SK-N-SH (cell line): ENCODE measurements around the gene ABCA9. TPM values are rescaled to one million over a fixed set of nuclear protein-coding genes. Genes with fewer than 3 reads are reported as not detected.

Experiments used
- CTCF ChIA-PET: fragments of 300-600, 350-600 bp; formaldehyde crosslinking; extraction: SDS; loops from one replicate; lab custom pipeline; 2021; lab: Yijun Ruan, JAX
- POLR2A ChIA-PET: fragments of 350-600 bp; sonication (Branson Sonifier 250); formaldehyde crosslinking; extraction: SDS; loops from one replicate; lab custom pipeline; 2020; ENCODE audit warnings: antibody characterized with exemption, inconsistent platforms; lab: Yijun Ruan, JAX
- DNase-seq: peaks from one replicate; pipeline ENCODE4 v3.0.0; 2012
- H2AFZ ChIP-seq: fragments of 200-600 bp; sonication (generic); 2 replicates; pipeline ENCODE4 v1.8.1; 2016; ENCODE audit warnings: antibody characterized with exemption, mild to moderate bottlenecking, low read depth
- H3F3A ChIP-seq: fragments of 200-600 bp; sonication (generic); replicated peaks from 2 replicates; pipeline ENCODE3; 2016; ENCODE audit warnings: antibody characterized with exemption, mild to moderate bottlenecking; ENCODE audit not compliant: insufficient read depth
- H3K27ac ChIP-seq, 2 experiments: fragments of 200-500 bp in 1 of 2; fragments of 200-600 bp in 1 of 2; sonication (Bioruptor generic) in 1 of 2; sonication (generic), shearing (Covaris generic) in 1 of 2; 2 replicates each; pipeline versions ENCODE4 v1.5.1 to v1.6.1; 2014 to 2016; ENCODE audit warnings: low read depth in 2 of 2, inconsistent platforms in 1 of 2, low read length in 1 of 2, mild to moderate bottlenecking in 1 of 2, mixed read lengths in 1 of 2
- H3K27me3 ChIP-seq: fragments of 200-600 bp; sonication (generic), shearing (Covaris generic); 2 replicates; pipeline ENCODE4 v1.6.1; 2016; ENCODE audit warnings: mixed run types; ENCODE audit not compliant: insufficient read depth
- H3K36me3 ChIP-seq, 2 experiments: fragments of 200-500 bp in 1 of 2; fragments of 200-600 bp in 1 of 2; sonication (Bioruptor generic) in 1 of 2; sonication (generic) in 1 of 2; replicated peaks in 1 of 2; 2 replicates each; pipeline versions ENCODE3 to v1.5.1; 2014 to 2016; ENCODE audit warnings: low read length in 1 of 2, mild to moderate bottlenecking in 1 of 2; ENCODE audit not compliant: insufficient read depth in 2 of 2, control insufficient read depth in 1 of 2
- H3K4me1 ChIP-seq, 2 experiments: fragments of 200-500 bp in 1 of 2; fragments of 200-600 bp in 1 of 2; sonication (Bioruptor generic) in 1 of 2; sonication (generic), shearing (Covaris generic) in 1 of 2; 2 replicates each; pipeline versions ENCODE4 v1.5.1 to v1.6.1; 2014 to 2016; ENCODE audit warnings: low read depth in 1 of 2, low read length in 1 of 2, mixed run types in 1 of 2; ENCODE audit not compliant: insufficient read depth in 2 of 2, control insufficient read depth in 1 of 2
- H3K4me2 ChIP-seq: fragments of 200-600 bp; sonication (generic), shearing (Covaris generic); 2 replicates; pipeline ENCODE4 v1.6.1; 2017; ENCODE audit warnings: mixed run types
- H3K4me3 ChIP-seq, 2 experiments: fragments of 200-500 bp in 1 of 2; fragments of 200-600 bp in 1 of 2; sonication (Bioruptor generic) in 1 of 2; sonication (generic), shearing (Covaris generic) in 1 of 2; 2 replicates each; pipeline versions ENCODE4 v1.5.1 to v1.8.1; 2014 to 2016; ENCODE audit warnings: low read depth in 2 of 2, inconsistent platforms in 1 of 2, low read length in 1 of 2, mild to moderate bottlenecking in 1 of 2, mixed read lengths in 1 of 2, moderate library complexity in 1 of 2
- H3K79me2 ChIP-seq: fragments of 200-600 bp; sonication (generic); 2 replicates; pipeline ENCODE4 v1.8.1; 2017; ENCODE audit warnings: mild to moderate bottlenecking; ENCODE audit not compliant: insufficient read depth
- H3K9ac ChIP-seq: fragments of 200-600 bp; sonication (generic); 2 replicates; pipeline ENCODE4 v1.6.1; 2017; ENCODE audit warnings: mixed run types
- H3K9me2 ChIP-seq: fragments of 200-600 bp; sonication (generic); 2 replicates; pipeline ENCODE4 v1.6.1; 2017; ENCODE audit warnings: mixed run types
- H3K9me3 ChIP-seq: fragments of 200-600 bp; sonication (generic); 2 replicates; pipeline ENCODE4 v1.6.1; 2017; ENCODE audit warnings: mixed run types, mild to moderate bottlenecking, moderate library complexity
- H4K20me1 ChIP-seq: fragments of 200-600 bp; sonication (generic); 2 replicates; pipeline ENCODE4 v1.6.1; 2017; ENCODE audit warnings: mild to moderate bottlenecking, mixed run types; ENCODE audit not compliant: insufficient read depth
- CHD2 ChIP-seq: fragments of 150-350 bp; IDR thresholded peaks from 2 replicates; pipeline ENCODE4 v1.6.1; 2018; ENCODE audit warnings: low read length; ENCODE audit not compliant: partially characterized antibody
- ELF1 ChIP-seq: IDR thresholded peaks from 2 replicates; pipeline ENCODE4 v1.4.0; 2012
- FOSL2 ChIP-seq: IDR thresholded peaks from 2 replicates; pipeline ENCODE4 v1.4.0; 2012; ENCODE audit warnings: low read depth, mild to moderate bottlenecking, moderate library complexity, borderline replicate concordance
- FOXJ3 ChIP-seq: sonication (generic); formaldehyde crosslinking; IDR thresholded peaks from 2 replicates; pipeline ENCODE4 v1.5.1; 2020; ENCODE audit warnings: mild to moderate bottlenecking, missing genetic modification reagents
- FOXM1 ChIP-seq: IDR thresholded peaks from 2 replicates; pipeline ENCODE4 v1.4.0; 2012; ENCODE audit warnings: low read depth, mild to moderate bottlenecking
- JUND ChIP-seq: IDR thresholded peaks from 2 replicates; pipeline ENCODE4 v1.4.0; 2012
- NFIC ChIP-seq: IDR thresholded peaks from 2 replicates; pipeline ENCODE4 v1.4.0; 2012; ENCODE audit warnings: borderline replicate concordance
- NRF1 ChIP-seq: IDR thresholded peaks from 2 replicates; pipeline ENCODE4 v1.6.1; 2012; ENCODE audit warnings: low read depth, mild to moderate bottlenecking, low read length
- RAD21 ChIP-seq: IDR thresholded peaks from 2 replicates; pipeline ENCODE4 v1.6.1; 2012; ENCODE audit warnings: mild to moderate bottlenecking, low read length
- RFX5 ChIP-seq: IDR thresholded peaks from 2 replicates; pipeline ENCODE4 v1.6.1; 2012; ENCODE audit warnings: mild to moderate bottlenecking, improper control_type of control experiment, low read length
- RXRA ChIP-seq: IDR thresholded peaks from 2 replicates; pipeline ENCODE4 v1.4.0; 2012; ENCODE audit warnings: low read depth, mild to moderate bottlenecking, borderline replicate concordance
- SIN3A ChIP-seq: IDR thresholded peaks from 2 replicates; pipeline ENCODE4 v1.6.1; 2012; ENCODE audit warnings: low read depth, mild to moderate bottlenecking, low read length, moderate library complexity, borderline replicate concordance
- SMC3 ChIP-seq: IDR thresholded peaks from 2 replicates; pipeline ENCODE4 v1.6.1; 2012; ENCODE audit warnings: low read depth, low read length, improper control_type of control experiment
- TCF12 ChIP-seq: IDR thresholded peaks from 2 replicates; pipeline ENCODE4 v1.4.0; 2012
- TEAD4 ChIP-seq: IDR thresholded peaks from 2 replicates; pipeline ENCODE4 v1.4.0; 2012; ENCODE audit warnings: mild to moderate bottlenecking, borderline replicate concordance; ENCODE audit not compliant: insufficient read depth
- WGBS: methylation state at CpG from one replicate; pipeline ENCODE4 v1.1.6; 2017; ENCODE audit warnings: low lambda C conversion rate; 5-methylcytosine and 5-hydroxymethylcytosine counted together
- polyA plus RNA-seq, 3 experiments: library from polyadenylated mRNA; depleted of rRNA; stranded (reverse); fragments of >200 nt; gene quantifications; 2 replicates each; pipeline ENCODE4 v1.2.3, GENCODE V29; 2012
- TF ChIP-seq, protein P1 (sequence below): IDR thresholded peaks from 2 replicates; pipeline ENCODE4 v1.4.0; 2012; ENCODE audit warnings: low read depth
- TF ChIP-seq, protein P2 (sequence below): IDR thresholded peaks from 2 replicates; pipeline ENCODE4; 2012
- TF ChIP-seq, protein P3 (sequence below): IDR thresholded peaks from 2 replicates; pipeline ENCODE4 v1.6.1; 2012; ENCODE audit warnings: mild to moderate bottlenecking, low read depth, low read length, moderate library complexity
- TF ChIP-seq, protein P4 (sequence below): IDR thresholded peaks from 2 replicates; pipeline ENCODE4 v1.4.0; 2012; ENCODE audit warnings: low read depth, borderline replicate concordance
- TF ChIP-seq, protein P5 (sequence below): fragments of 200-600 bp; sonication (generic); IDR thresholded peaks from 2 replicates; pipeline ENCODE4 v1.6.1; 2017; ENCODE audit warnings: antibody characterized with exemption, mild to moderate bottlenecking, moderate library complexity

Gene ABCA9
- polyA plus RNA-seq, 1 of the 3 experiments (the other 2 are of a cell fraction): 0.07 TPM

DNA sequence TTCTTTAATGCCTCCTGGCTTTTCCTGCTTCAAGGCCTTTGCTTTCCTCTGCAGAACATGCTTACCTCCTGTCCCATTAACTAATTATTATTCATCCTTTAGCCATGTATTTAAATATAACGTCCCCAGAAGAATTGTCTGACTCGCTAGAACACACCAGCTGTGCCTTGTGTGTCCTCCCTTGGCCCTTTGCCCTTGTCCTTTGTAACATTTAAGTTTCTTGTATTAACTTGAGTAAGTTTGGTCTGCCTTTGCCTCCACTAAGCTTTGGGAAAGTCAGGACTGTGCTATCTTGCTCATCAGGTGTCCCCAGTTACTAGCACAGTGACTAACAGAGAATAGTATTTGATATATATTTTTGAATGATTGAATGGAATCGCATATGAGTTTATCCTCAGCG is 29.6 kb upstream of the ABCA9 start:
- H3K4me2 ChIP-seq: no peak overlapping the region
- TF ChIP-seq NFIC: no peak
- TF ChIP-seq TCF12: no peak
- no peak for TF ChIP-seq FOSL2
- TF ChIP-seq FOXM1: no peak
- no peak for TF ChIP-seq RFX5
- no peak for TF ChIP-seq JUND
- TF ChIP-seq TEAD4: no peak
- no peak for TF ChIP-seq NRF1
- no peak for TF ChIP-seq RAD21
- TF ChIP-seq SMC3: no peak
- TF ChIP-seq, protein P1, sequence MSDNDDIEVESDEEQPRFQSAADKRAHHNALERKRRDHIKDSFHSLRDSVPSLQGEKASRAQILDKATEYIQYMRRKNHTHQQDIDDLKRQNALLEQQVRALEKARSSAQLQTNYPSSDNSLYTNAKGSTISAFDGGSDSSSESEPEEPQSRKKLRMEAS: no peak
- TF ChIP-seq, protein P2, sequence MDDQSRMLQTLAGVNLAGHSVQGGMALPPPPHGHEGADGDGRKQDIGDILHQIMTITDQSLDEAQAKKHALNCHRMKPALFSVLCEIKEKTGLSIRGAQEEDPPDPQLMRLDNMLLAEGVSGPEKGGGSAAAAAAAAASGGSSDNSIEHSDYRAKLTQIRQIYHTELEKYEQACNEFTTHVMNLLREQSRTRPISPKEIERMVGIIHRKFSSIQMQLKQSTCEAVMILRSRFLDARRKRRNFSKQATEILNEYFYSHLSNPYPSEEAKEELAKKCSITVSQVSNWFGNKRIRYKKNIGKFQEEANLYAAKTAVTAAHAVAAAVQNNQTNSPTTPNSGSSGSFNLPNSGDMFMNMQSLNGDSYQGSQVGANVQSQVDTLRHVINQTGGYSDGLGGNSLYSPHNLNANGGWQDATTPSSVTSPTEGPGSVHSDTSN: no peak
- no peak for TF ChIP-seq FOXJ3 (CRISPR knock-in tag)
- TF ChIP-seq RXRA: no peak
- no peak for TF ChIP-seq SIN3A
- 43% methylated on average over 4 of the region's 4 CpGs for WGBS
- ChIA-PET POLR2A (no interaction called here), CTCF (interaction anchor here (0.6 kb wide), 1 partner anchor 38 kb away, joined by 4 read pairs; no protein-coding TSS in a partner anchor)
- H3K4me1 ChIP-seq: no peaks in the 10 kb centered on the region
- DNase-seq: no peak
- no peak overlapping the region for H3K4me3 ChIP-seq
- no peaks in the 10 kb centered on the region for H3K27me3 ChIP-seq
- H3K79me2 ChIP-seq: no peaks in the 10 kb centered on the region
- no peaks in the 10 kb centered on the region for H4K20me1 ChIP-seq
- no peak overlapping the region for H3K9ac ChIP-seq
- no peaks in the 10 kb centered on the region for H3F3A ChIP-seq
- no peaks in the 10 kb centered on the region for H3K36me3 ChIP-seq
- no peaks in the 10 kb centered on the region for H3K9me3 ChIP-seq
- H3K27ac ChIP-seq: no peak overlapping the region
- no peak overlapping the region; the same call in 1 of the 2 replicates for H2AFZ ChIP-seq
- H3K9me2 ChIP-seq: no peaks in the 10 kb centered on the region

DNA sequence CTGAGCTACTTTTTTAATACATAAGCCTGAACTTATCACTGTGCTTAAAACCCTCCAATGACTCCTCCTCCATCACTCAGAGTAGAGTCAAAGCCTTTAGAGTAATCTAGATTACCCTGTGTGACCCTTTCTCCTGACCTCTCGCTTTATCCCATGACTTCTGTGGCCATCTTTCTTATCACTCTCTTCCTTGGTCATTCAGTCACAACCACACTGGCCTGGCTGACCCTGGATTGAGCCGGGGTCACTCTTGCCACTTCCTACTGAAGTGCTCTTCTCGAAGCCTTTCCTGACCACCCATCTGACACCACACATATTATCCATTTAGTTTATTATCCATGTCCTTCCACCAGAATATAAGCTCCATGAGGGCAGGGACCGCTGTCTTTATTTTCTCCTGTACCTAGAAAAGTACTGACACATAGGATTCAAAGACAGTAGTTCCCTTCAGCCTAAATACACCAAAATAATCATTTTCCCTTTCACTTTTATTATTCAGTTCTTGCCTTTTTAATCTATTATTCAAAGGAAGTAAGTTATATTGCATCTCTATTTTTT is 28.0 kb upstream of the ABCA9 start:
- no peaks in the 10 kb centered on the region for H4K20me1 ChIP-seq
- H3K4me1 ChIP-seq: no peaks in the 10 kb centered on the region
- no peak overlapping the region for H3K27ac ChIP-seq
- no peak overlapping the region for H2AFZ ChIP-seq
- H3K9ac ChIP-seq: no peak overlapping the region
- no peaks in the 10 kb centered on the region for H3K36me3 ChIP-seq
- no peaks in the 10 kb centered on the region for H3K79me2 ChIP-seq
- no peak for DNase-seq
- no peak overlapping the region for H3K4me3 ChIP-seq
- CTCF ChIA-PET: no interaction called here
- H3K27me3 ChIP-seq: no peaks in the 10 kb centered on the region
- no peaks in the 10 kb centered on the region for H3K9me2 ChIP-seq
- H3K9me3 ChIP-seq: no peaks in the 10 kb centered on the region
- H3K4me2 ChIP-seq: no peak overlapping the region
- POLR2A ChIA-PET: no interaction called here
- 7% methylated on average over 4 of the region's 4 CpGs for WGBS
- no peaks in the 10 kb centered on the region for H3F3A ChIP-seq
- no peak for TF ChIP-seq ELF1
- TF ChIP-seq, protein P3, sequence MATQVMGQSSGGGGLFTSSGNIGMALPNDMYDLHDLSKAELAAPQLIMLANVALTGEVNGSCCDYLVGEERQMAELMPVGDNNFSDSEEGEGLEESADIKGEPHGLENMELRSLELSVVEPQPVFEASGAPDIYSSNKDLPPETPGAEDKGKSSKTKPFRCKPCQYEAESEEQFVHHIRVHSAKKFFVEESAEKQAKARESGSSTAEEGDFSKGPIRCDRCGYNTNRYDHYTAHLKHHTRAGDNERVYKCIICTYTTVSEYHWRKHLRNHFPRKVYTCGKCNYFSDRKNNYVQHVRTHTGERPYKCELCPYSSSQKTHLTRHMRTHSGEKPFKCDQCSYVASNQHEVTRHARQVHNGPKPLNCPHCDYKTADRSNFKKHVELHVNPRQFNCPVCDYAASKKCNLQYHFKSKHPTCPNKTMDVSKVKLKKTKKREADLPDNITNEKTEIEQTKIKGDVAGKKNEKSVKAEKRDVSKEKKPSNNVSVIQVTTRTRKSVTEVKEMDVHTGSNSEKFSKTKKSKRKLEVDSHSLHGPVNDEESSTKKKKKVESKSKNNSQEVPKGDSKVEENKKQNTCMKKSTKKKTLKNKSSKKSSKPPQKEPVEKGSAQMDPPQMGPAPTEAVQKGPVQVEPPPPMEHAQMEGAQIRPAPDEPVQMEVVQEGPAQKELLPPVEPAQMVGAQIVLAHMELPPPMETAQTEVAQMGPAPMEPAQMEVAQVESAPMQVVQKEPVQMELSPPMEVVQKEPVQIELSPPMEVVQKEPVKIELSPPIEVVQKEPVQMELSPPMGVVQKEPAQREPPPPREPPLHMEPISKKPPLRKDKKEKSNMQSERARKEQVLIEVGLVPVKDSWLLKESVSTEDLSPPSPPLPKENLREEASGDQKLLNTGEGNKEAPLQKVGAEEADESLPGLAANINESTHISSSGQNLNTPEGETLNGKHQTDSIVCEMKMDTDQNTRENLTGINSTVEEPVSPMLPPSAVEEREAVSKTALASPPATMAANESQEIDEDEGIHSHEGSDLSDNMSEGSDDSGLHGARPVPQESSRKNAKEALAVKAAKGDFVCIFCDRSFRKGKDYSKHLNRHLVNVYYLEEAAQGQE: no peak
- no peak for TF ChIP-seq RXRA
- no peak for TF ChIP-seq NFIC
- TF ChIP-seq, protein P4, sequence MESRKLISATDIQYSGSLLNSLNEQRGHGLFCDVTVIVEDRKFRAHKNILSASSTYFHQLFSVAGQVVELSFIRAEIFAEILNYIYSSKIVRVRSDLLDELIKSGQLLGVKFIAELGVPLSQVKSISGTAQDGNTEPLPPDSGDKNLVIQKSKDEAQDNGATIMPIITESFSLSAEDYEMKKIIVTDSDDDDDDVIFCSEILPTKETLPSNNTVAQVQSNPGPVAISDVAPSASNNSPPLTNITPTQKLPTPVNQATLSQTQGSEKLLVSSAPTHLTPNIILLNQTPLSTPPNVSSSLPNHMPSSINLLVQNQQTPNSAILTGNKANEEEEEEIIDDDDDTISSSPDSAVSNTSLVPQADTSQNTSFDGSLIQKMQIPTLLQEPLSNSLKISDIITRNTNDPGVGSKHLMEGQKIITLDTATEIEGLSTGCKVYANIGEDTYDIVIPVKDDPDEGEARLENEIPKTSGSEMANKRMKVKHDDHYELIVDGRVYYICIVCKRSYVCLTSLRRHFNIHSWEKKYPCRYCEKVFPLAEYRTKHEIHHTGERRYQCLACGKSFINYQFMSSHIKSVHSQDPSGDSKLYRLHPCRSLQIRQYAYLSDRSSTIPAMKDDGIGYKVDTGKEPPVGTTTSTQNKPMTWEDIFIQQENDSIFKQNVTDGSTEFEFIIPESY: no peak
- TF ChIP-seq SIN3A: no peak
- no peak for TF ChIP-seq CHD2
- TF ChIP-seq, protein P5, sequence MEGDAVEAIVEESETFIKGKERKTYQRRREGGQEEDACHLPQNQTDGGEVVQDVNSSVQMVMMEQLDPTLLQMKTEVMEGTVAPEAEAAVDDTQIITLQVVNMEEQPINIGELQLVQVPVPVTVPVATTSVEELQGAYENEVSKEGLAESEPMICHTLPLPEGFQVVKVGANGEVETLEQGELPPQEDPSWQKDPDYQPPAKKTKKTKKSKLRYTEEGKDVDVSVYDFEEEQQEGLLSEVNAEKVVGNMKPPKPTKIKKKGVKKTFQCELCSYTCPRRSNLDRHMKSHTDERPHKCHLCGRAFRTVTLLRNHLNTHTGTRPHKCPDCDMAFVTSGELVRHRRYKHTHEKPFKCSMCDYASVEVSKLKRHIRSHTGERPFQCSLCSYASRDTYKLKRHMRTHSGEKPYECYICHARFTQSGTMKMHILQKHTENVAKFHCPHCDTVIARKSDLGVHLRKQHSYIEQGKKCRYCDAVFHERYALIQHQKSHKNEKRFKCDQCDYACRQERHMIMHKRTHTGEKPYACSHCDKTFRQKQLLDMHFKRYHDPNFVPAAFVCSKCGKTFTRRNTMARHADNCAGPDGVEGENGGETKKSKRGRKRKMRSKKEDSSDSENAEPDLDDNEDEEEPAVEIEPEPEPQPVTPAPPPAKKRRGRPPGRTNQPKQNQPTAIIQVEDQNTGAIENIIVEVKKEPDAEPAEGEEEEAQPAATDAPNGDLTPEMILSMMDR: no peak
- TF ChIP-seq TCF12: no peak
